ENCODE measurements around the gene ANXA10. TPM values are rescaled to one million over a fixed set of nuclear protein-coding genes. Genes with fewer than 3 reads are reported as not detected.
"Not testable (repeated sequence)": the region's sequence is repeated elsewhere in the genome, so short reads cannot be mapped to it uniquely, and the experiment has no call there.

ANXA10 gene
- total and polyA plus RNA-seq, 4 donors, result not detected

DNA sequence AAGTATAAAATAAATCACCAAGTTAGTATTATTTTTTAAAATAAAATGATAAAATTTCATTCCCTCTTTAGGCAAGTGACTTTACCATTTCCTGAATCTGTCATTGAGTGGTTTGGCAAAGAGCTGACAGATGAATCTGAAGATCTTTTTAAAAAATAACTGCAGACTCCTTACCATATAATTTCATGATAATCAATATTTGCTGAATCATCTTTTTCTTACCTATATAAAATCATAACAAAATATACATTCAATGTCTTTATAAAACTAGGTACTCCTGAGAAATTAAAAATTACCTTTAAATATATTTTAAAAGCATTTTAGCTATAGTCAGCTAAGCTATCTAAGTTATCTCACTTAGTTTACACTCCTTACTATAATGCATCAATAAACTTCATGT lies 17.2 kb downstream of the ANXA10 start:
- H3K4me1 ChIP-seq (ENCODE audit: control insufficient read depth, insufficient read depth, low read length), result no peaks in the 10 kb centered on the region
- no peak for DNase-seq (ENCODE audit: low read depth in 4 of 6, low spot score in 6 of 6)
- H3K27me3 ChIP-seq (ENCODE audit: control insufficient read depth, insufficient read depth, low read length), result no peaks in the 10 kb centered on the region
- no peaks in the 10 kb centered on the region for H3K36me3 ChIP-seq (ENCODE audit: control insufficient read depth, insufficient read depth, low read length)
- no peaks in the 10 kb centered on the region for H3K9me3 ChIP-seq (ENCODE audit: control insufficient read depth, insufficient read depth, low read length)
- no peak overlapping the region for H3K4me3 ChIP-seq (ENCODE audit: low read depth, low read length)
- no peak overlapping the region for H3K27ac ChIP-seq (ENCODE audit: low read depth, low read length)

DNA sequence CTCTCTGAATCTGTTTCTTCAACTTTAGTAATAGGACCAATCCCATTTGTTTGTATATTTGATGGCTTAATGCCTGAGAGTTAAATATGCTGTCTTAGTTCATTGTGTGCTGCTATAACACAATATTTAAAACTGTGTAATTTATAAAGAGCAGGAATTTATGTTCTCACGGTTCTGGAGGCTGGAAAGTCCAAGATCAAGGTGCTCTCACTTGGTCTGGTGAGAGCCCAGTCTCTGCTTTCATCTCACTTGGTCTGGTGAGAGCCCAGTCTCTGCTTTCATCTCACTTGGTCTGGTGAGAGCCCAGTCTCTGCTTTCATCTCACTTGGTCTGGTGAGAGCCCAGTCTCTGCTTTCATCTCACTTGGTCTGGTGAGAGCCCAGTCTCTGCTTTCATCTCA lies 20.7 kb downstream of the ANXA10 start:
- H3K27me3 ChIP-seq (ENCODE audit: control insufficient read depth, insufficient read depth, low read length); DNase-seq (ENCODE audit: low read depth in 4 of 6, low spot score in 6 of 6); H3K4me1 ChIP-seq (ENCODE audit: control insufficient read depth, insufficient read depth, low read length); H3K4me3 ChIP-seq (ENCODE audit: low read depth, low read length); H3K9me3 ChIP-seq (ENCODE audit: control insufficient read depth, insufficient read depth, low read length); H3K27ac ChIP-seq (ENCODE audit: low read depth, low read length); H3K36me3 ChIP-seq (ENCODE audit: control insufficient read depth, insufficient read depth, low read length): not testable (repeated sequence)
- 100% methylated on average over 1 of the region's 1 CpG for WGBS (ENCODE audit: insufficient coverage)

DNA sequence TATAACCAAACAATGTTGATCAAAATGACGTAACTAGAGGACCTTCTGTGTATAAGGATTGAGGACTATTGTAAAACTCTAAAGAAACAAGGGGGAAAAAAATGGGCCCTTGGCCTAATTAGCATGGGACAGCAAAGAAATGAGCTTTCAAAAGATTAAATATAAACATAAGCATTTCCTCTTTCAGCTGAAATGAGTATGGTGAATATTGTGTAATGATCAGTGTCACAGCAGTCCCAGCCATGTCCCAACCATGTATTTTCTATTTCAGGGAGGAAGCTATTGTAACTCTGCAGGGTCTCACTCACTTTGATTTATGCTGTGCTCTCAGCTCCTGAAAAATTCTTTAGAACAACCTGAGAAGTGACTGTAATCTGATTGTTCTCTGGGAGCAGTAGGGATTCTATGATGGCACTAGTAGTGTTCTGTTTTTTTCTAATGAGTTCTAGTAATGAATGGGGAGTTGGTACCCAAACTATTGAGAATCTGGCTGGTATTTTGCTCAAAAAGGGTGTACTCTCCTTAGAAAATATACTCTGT lies 25.8 kb downstream of the ANXA10 start:
- Histone ChIP-seq H3K27ac (ENCODE audit: low read depth, low read length) (no peak overlapping the region), H3K36me3 (ENCODE audit: control insufficient read depth, insufficient read depth, low read length) (no peaks in the 10 kb centered on the region), H3K4me1 (ENCODE audit: control insufficient read depth, insufficient read depth, low read length) (no peaks in the 10 kb centered on the region), H3K9me3 (ENCODE audit: control insufficient read depth, insufficient read depth, low read length) (no peaks in the 10 kb centered on the region), H3K27me3 (ENCODE audit: control insufficient read depth, insufficient read depth, low read length) (no peaks in the 10 kb centered on the region), H3K4me3 (ENCODE audit: low read depth, low read length) (no peak overlapping the region)
- DNase-seq (ENCODE audit: low read depth in 4 of 6, low spot score in 6 of 6), result no peak
- WGBS (ENCODE audit: insufficient coverage), result no CpG with 5 or more reads among the region's 1 CpG

DNA sequence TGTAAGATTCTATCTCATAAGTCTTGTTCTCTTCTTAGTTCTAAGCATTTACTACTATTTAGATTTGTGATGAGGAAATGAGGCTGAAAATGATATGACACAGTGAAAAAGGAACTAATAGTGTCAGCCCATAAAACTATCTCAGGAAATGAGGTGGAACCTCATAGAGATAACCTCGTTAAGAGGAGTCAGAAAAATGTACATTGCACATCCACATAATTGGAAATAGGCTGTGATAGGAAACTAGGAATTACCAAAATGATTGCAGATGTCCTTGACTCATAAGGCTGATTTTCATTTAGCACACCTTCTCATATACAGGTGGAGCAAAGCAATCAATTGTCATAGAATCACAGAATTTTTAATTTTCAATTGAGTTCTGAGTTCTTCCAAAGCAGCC lies 26.8 kb downstream of the ANXA10 start:
- no CpG with 5 or more reads among the region's 1 CpG for WGBS (ENCODE audit: insufficient coverage)

DNA sequence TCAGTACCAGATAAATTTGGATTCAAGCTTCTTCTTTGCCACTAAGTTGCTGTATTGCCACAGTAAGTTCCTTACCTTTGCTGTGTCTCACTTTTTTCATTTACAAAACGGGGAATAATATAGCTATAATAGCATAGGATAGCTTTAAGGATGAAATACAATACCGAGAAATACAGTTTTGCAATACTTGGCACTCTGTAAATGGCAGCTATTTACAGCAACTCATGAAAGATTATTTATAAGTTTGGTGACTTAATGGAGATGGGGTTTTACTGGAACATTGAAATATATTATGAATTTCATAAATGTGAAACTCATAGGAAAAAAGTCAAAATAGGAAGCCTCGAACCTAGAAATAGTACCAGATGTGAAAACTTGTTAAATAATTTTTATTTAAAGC lies 27.6 kb downstream of the ANXA10 start:
- H3K27me3 ChIP-seq (ENCODE audit: control insufficient read depth, insufficient read depth, low read length), result no peaks in the 10 kb centered on the region
- H3K4me1 ChIP-seq (ENCODE audit: control insufficient read depth, insufficient read depth, low read length), result no peaks in the 10 kb centered on the region
- no peak for DNase-seq (ENCODE audit: low read depth in 4 of 6, low spot score in 6 of 6)
- no CpG with 5 or more reads among the region's 3 CpGs for WGBS (ENCODE audit: insufficient coverage)
- H3K36me3 ChIP-seq (ENCODE audit: control insufficient read depth, insufficient read depth, low read length), result no peaks in the 10 kb centered on the region
- H3K9me3 ChIP-seq (ENCODE audit: control insufficient read depth, insufficient read depth, low read length), result no peaks in the 10 kb centered on the region
- H3K4me3 ChIP-seq (ENCODE audit: low read depth, low read length), result no peak overlapping the region
- H3K27ac ChIP-seq (ENCODE audit: low read depth, low read length), result no peak overlapping the region

More for the DNA sequence above, 26.8 kb downstream of the ANXA10 start:
- Histone ChIP-seq H3K9me3 (ENCODE audit: control insufficient read depth, insufficient read depth, low read length) (no peaks in the 10 kb centered on the region), H3K4me3 (ENCODE audit: low read depth, low read length) (no peak overlapping the region), H3K27me3 (ENCODE audit: control insufficient read depth, insufficient read depth, low read length) (no peaks in the 10 kb centered on the region), H3K27ac (ENCODE audit: low read depth, low read length) (no peak overlapping the region), H3K36me3 (ENCODE audit: control insufficient read depth, insufficient read depth, low read length) (no peaks in the 10 kb centered on the region), H3K4me1 (ENCODE audit: control insufficient read depth, insufficient read depth, low read length) (no peaks in the 10 kb centered on the region)
- DNase-seq (ENCODE audit: low read depth in 4 of 6, low spot score in 6 of 6), result peak in 1 of 6 donors; percentile 27

DNA sequence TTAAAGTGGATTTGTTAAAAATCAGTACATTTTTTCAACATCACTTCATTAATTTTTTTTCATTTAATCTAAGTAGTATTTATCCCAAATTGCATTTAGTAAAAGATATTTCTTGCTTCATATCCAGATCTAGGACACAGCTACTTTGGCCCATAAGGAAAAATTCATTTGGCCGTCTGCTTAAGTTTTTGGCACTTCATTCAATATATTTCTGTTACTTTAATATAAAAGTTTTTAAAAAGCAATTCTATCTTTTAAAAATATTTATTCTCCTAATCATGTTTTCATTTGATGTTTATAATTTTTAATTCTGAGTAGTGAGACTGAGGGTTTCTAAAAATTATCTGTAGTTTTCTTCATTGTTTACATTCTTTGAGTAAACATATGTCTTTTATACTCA lies 28.5 kb downstream of the ANXA10 start:
- WGBS (ENCODE audit: insufficient coverage), result no CpG with 5 or more reads among the region's 1 CpG
- H3K36me3 ChIP-seq (ENCODE audit: control insufficient read depth, insufficient read depth, low read length), result no peaks in the 10 kb centered on the region
- H3K9me3 ChIP-seq (ENCODE audit: control insufficient read depth, insufficient read depth, low read length), result no peaks in the 10 kb centered on the region

DNA sequence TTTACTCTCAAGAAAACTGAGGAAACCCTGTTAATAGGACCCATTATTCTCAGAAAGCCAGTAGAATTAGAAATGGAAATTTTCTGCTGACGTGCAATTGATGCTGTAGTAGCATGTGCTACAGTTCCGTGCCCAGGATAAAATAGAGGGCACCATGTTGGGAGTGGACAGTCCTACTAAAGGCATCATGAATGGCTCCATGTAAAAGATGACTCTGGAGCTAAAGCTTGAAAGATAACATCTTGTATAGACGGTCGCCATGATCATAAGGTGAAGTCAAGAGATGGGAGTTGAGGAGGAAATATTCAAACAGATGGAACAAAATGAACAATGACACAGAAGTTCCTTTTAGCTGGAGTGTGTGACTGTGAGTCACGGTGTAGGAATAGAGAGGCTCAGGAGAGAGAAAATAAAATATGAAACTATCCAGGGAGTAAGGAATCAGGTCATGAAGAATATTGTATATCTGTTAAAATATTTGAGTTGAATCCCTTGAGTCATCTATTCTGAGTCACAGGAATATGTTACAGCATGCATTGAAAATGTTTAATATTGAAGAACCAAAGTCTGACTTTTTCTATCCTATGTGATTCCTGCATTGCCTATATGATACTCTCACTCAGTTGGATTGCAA lies 31.8 kb downstream of the ANXA10 start:
- no peak overlapping the region for H3K4me3 ChIP-seq (ENCODE audit: low read depth, low read length)

More for the DNA sequence above, 28.5 kb downstream of the ANXA10 start:
- Histone ChIP-seq H3K4me3 (ENCODE audit: low read depth, low read length) (no peak overlapping the region), H3K4me1 (ENCODE audit: control insufficient read depth, insufficient read depth, low read length) (no peaks in the 10 kb centered on the region), H3K27ac (ENCODE audit: low read depth, low read length) (no peak overlapping the region), H3K27me3 (ENCODE audit: control insufficient read depth, insufficient read depth, low read length) (no peaks in the 10 kb centered on the region)
- no peak for DNase-seq (ENCODE audit: low read depth in 4 of 6, low spot score in 6 of 6)

DNA sequence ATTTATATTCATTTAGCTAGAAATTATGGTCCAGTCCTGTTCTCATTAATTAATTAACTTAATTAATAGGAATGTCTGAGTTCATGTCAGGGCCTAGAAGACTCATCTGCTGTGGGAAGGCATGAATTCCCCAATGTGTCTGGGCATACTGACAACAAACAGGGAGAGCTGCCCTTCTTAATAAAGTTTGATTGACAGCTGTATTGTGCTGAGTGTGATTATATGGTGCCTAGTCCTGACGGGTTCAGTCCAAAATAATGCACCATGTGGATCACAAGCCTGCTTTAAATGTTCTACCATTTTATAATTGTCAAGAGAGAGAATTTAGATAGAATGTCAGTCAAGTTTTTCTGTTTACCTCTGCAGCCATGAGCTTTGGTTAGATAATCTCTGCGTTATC lies 34.6 kb downstream of the ANXA10 start:
- Histone ChIP-seq H3K4me3 (ENCODE audit: low read depth, low read length) (no peak overlapping the region), H3K27ac (ENCODE audit: low read depth, low read length) (no peak overlapping the region), H3K36me3 (ENCODE audit: control insufficient read depth, insufficient read depth, low read length) (no peaks in the 10 kb centered on the region), H3K27me3 (ENCODE audit: control insufficient read depth, insufficient read depth, low read length) (no peaks in the 10 kb centered on the region), H3K4me1 (ENCODE audit: control insufficient read depth, insufficient read depth, low read length) (no peaks in the 10 kb centered on the region), H3K9me3 (ENCODE audit: control insufficient read depth, insufficient read depth, low read length) (no peaks in the 10 kb centered on the region)
- DNase-seq (ENCODE audit: low read depth in 4 of 6, low spot score in 6 of 6), result no peak
- 0% methylated on average over 1 of the region's 2 CpGs for WGBS (ENCODE audit: insufficient coverage)

More for the DNA sequence above, 31.8 kb downstream of the ANXA10 start:
- H3K27ac ChIP-seq (ENCODE audit: low read depth, low read length), result no peak overlapping the region
- no peaks in the 10 kb centered on the region for H3K36me3 ChIP-seq (ENCODE audit: control insufficient read depth, insufficient read depth, low read length)
- H3K27me3 ChIP-seq (ENCODE audit: control insufficient read depth, insufficient read depth, low read length), result no peaks in the 10 kb centered on the region
- no peaks in the 10 kb centered on the region for H3K4me1 ChIP-seq (ENCODE audit: control insufficient read depth, insufficient read depth, low read length)
- WGBS (ENCODE audit: insufficient coverage), result 92% methylated on average over 5 of the region's 5 CpGs
- no peak for DNase-seq (ENCODE audit: low read depth in 4 of 6, low spot score in 6 of 6)
- no peaks in the 10 kb centered on the region for H3K9me3 ChIP-seq (ENCODE audit: control insufficient read depth, insufficient read depth, low read length)

DNA sequence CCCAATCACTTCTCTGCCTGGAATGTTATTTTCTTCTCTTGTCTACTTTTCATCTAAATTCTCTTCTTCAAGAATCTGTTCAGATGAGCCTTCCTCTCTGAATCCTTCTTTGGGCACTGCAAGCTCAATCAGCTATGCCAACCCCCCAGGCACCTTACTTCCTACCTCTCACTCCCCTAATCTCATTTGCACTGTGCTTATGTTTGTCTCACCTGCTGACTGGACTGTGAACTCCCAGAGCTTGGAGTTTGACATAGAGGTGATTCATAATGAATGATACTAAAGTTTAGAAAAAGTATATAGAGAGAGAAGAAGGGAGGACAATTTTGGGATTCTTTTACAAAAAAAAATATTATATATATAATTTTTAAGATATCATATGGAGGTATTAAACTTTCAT lies 36.3 kb downstream of the ANXA10 start:
- no peaks in the 10 kb centered on the region for H3K9me3 ChIP-seq (ENCODE audit: control insufficient read depth, insufficient read depth, low read length)
- no peaks in the 10 kb centered on the region for H3K27me3 ChIP-seq (ENCODE audit: control insufficient read depth, insufficient read depth, low read length)
- no peak for DNase-seq (ENCODE audit: low read depth in 4 of 6, low spot score in 6 of 6)
- no peaks in the 10 kb centered on the region for H3K4me1 ChIP-seq (ENCODE audit: control insufficient read depth, insufficient read depth, low read length)
- H3K36me3 ChIP-seq (ENCODE audit: control insufficient read depth, insufficient read depth, low read length), result no peaks in the 10 kb centered on the region
- H3K4me3 ChIP-seq (ENCODE audit: low read depth, low read length), result no peak overlapping the region
- H3K27ac ChIP-seq (ENCODE audit: low read depth, low read length), result no peak overlapping the region

DNA sequence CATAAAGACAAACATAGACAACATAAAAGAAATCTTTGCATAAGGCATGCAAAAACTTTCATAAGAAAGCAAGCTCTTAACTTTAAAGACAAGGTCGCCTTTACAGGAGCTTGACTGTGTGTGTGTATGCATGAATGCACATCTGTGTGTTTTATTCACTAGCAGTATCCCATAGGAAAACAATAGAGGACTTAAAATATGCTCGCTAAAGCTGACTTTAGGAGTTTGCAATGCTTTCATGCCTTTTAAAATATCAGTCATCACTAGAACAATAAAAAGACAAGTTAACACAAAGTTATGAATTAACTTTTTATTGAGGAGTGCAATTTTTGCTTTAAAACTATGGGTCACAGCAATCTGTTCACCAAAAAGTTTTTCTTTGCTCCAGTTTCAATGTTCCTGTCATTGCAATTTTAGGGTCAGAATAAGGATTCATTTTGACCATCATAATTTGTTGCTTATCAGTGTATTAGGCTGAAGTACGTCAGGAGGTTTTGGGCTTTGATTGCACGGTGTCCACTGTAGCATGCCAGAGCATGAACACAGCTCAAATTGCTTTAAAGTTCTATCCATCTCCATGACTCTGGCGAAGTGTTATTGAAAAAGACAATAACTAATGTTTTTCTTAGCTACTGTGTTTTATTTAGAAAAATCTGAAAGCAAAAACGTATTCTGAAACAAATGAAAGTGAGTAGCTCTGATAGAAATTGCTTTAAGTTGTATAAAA lies 36.9 kb downstream of the ANXA10 start:
- WGBS (ENCODE audit: insufficient coverage), result no CpG with 5 or more reads among the region's 6 CpGs
- no peaks in the 10 kb centered on the region for H3K9me3 ChIP-seq (ENCODE audit: control insufficient read depth, insufficient read depth, low read length)
- no peaks in the 10 kb centered on the region for H3K36me3 ChIP-seq (ENCODE audit: control insufficient read depth, insufficient read depth, low read length)
- H3K27ac ChIP-seq (ENCODE audit: low read depth, low read length), result no peak overlapping the region
- no peaks in the 10 kb centered on the region for H3K27me3 ChIP-seq (ENCODE audit: control insufficient read depth, insufficient read depth, low read length)
- no peaks in the 10 kb centered on the region for H3K4me1 ChIP-seq (ENCODE audit: control insufficient read depth, insufficient read depth, low read length)
- DNase-seq (ENCODE audit: low read depth in 4 of 6, low spot score in 6 of 6), result no peak
- H3K4me3 ChIP-seq (ENCODE audit: low read depth, low read length), result no peak overlapping the region
